ENCODE results near the gene GFY. TPM values are rescaled to one million over a fixed set of nuclear protein-coding genes. Genes with fewer than 3 reads are reported as not detected.
"Not testable (repeated sequence)": the region's sequence is repeated elsewhere in the genome, so short reads cannot be mapped to it uniquely, and the experiment has no call there.

Gene GFY
- total RNA-seq, 2 donors from 2014 or later = not detected

DNA sequence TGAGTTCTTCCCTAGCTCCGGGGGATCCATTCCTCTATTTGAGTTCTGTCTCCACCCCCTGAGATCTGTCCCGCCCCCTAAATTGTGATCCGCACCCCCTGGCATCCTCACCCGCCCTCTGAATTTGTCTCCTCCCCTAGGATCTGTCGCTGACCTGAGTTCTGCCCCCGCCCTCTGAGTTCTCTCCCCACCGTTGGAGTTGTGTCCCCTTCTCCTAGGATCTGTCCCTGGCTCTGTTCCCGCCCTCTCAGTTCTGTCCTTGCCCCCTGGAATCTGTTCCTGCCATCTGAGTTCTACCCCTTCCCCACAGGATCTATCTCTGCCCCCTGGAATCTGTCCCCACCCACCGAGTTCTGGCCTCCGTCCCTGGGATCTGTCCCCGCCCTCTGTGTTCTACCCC lies 17.2 kb downstream of the GFY start:
- H3K36me3 Mint-ChIP-seq (ENCODE audit: low read depth) = peaks cover 17% of the 10 kb centered on the region
- ATAC-seq (replicated peaks) = no peak
- peaks cover 21% of the 10 kb centered on the region for H3K4me1 Mint-ChIP-seq
- H3K4me3 Mint-ChIP-seq = peak overlapping the region; percentile 76
- no peak overlapping the region for H3K27ac Mint-ChIP-seq
- H3K9me3 Mint-ChIP-seq = no peaks in the 10 kb centered on the region
- H3K27me3 Mint-ChIP-seq = peaks cover 49% of the 10 kb centered on the region

GRCh38 chr19:49442771-49443365 lies 17.7 kb downstream of the GFY start:
- Mint-ChIP-seq H3K27me3 (peaks cover 44% of the 10 kb centered on the region), H3K4me1 (peaks cover 21% of the 10 kb centered on the region), H3K4me3 (peak overlapping the region; percentile 76), H3K36me3 (ENCODE audit: low read depth) (peaks cover 22% of the 10 kb centered on the region), H3K9me3 (no peaks in the 10 kb centered on the region), H3K27ac (no peak overlapping the region)
- ATAC-seq (replicated peaks) = peak; percentile 34

- Mint-ChIP-seq H3K9me3 (no peaks in the 10 kb centered on the region), H3K36me3 (ENCODE audit: low read depth) (peaks cover 28% of the 10 kb centered on the region), H3K4me3 (peak overlapping the region; percentile 76), H3K27ac (peak overlapping the region; percentile 63), H3K4me1 (peaks cover 25% of the 10 kb centered on the region), H3K27me3 (peaks cover 37% of the 10 kb centered on the region)
- ATAC-seq (replicated peaks) = peak; percentile 93
These were observed 18.3 kb downstream of the GFY start for GRCh38 chr19:49443366-49444099.

DNA sequence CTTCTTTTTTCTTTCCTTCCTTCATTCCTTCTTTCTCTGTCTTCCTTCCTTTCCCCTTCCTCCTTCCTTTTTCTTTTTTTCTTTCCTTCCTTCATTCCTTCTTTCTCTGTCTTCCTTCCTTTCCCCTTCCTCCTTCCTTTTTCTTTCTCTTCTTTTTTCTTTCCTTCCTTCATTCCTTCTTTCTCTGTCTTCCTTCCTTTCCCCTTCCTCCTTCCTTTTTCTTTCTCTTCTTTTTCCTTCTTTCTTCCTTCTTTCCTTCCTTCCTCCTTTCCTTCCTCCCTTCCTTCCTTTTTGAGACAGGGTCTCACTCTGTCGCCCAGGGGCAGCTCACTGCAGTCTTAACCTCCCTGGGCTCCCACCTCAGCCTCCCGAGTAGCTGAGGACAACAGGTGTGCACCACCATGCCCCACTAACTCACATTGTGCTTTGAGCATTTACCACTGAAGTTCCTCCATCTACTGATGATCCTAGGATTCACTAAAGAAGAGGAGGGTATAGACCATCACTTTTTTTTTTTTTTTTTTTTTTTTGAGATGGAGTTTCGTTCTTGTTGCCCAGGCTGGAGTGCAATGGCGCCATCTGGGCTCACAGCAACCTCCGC lies 19.0 kb downstream of the GFY start:
- H3K4me1 Mint-ChIP-seq = peaks cover 27% of the 10 kb centered on the region
- ATAC-seq (replicated peaks); H3K9me3 Mint-ChIP-seq: not testable (repeated sequence)
- H3K36me3 Mint-ChIP-seq (ENCODE audit: low read depth) = peaks cover 35% of the 10 kb centered on the region
- H3K4me3 Mint-ChIP-seq = peak overlapping the region; percentile 76
- H3K27me3 Mint-ChIP-seq = peaks cover 31% of the 10 kb centered on the region
- H3K27ac Mint-ChIP-seq = peak overlapping the region; percentile 63

DNA sequence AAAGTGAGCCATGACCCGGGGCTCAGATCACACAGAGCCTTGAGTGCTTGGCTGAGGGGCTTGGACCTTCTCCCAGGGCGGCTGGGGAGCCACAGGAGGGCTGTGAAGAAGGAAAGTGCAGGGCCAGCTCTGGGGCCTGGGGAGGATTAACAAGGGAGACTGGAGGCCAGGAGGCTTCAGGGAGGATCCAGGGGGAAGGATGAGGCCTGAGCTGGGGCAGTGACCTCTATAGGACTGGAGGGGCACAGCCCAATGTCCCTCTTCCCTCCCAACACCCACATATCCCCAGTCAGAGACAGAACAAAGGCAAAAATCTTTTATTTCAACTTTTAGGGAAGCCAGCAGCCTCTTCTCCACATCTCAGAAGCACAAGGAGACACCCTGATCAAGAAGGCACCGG lies 20.8 kb downstream of the GFY start:
- Mint-ChIP-seq H3K27me3 (peaks cover 14% of the 10 kb centered on the region), H3K4me3 (no peak overlapping the region), H3K4me1 (peaks cover 33% of the 10 kb centered on the region), H3K36me3 (ENCODE audit: low read depth) (peaks cover 53% of the 10 kb centered on the region), H3K27ac (no peak overlapping the region), H3K9me3 (no peaks in the 10 kb centered on the region)
- ATAC-seq (replicated peaks) = no peak

- no peaks in the 10 kb centered on the region for H3K9me3 Mint-ChIP-seq
- H3K4me3 Mint-ChIP-seq = no peak overlapping the region
- peaks cover 65% of the 10 kb centered on the region for H3K36me3 Mint-ChIP-seq (ENCODE audit: low read depth)
- no peak for ATAC-seq (replicated peaks)
- H3K4me1 Mint-ChIP-seq = peaks cover 20% of the 10 kb centered on the region
- no peak overlapping the region for H3K27ac Mint-ChIP-seq
- no peaks in the 10 kb centered on the region for H3K27me3 Mint-ChIP-seq
These were observed 22.6 kb downstream of the GFY start for GRCh38 chr19:49447485-49448431.

- Mint-ChIP-seq H3K4me1 (peaks cover 20% of the 10 kb centered on the region), H3K4me3 (no peak overlapping the region), H3K36me3 (ENCODE audit: low read depth) (peaks cover 71% of the 10 kb centered on the region), H3K27me3 (no peaks in the 10 kb centered on the region), H3K9me3 (no peaks in the 10 kb centered on the region), H3K27ac (no peak overlapping the region)
- ATAC-seq (replicated peaks) = no peak
These were observed 23.2 kb downstream of the GFY start for GRCh38 chr19:49448432-49448786.

DNA sequence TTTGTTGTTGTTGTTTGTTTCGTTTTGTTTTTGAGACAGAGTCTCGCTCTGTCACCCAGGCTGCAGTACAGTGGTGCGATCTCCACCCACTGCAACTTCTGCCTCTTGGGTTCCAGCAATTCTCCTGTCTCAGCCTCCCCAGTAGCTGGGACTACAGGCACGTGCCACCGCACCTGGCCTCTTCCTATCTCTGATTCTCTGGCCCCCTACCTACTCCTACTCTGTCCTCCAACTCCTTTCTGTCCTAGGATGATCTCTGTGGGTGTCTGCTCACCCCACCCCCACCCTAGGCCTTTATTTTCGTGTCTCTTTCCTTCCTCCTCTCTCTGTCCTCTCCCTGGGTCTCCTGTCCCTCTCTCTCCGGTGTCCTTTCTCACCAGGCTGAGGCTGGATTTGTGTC lies 25.2 kb downstream of the GFY start:
- H3K27me3 Mint-ChIP-seq = no peaks in the 10 kb centered on the region
- peak overlapping the region; percentile 99 for H3K4me3 Mint-ChIP-seq
- peak overlapping the region; percentile 98 for H3K27ac Mint-ChIP-seq
- ATAC-seq (replicated peaks) = no peak
- H3K9me3 Mint-ChIP-seq = no peaks in the 10 kb centered on the region
- peaks cover 15% of the 10 kb centered on the region for H3K4me1 Mint-ChIP-seq
- peaks cover 79% of the 10 kb centered on the region for H3K36me3 Mint-ChIP-seq (ENCODE audit: low read depth)

DNA sequence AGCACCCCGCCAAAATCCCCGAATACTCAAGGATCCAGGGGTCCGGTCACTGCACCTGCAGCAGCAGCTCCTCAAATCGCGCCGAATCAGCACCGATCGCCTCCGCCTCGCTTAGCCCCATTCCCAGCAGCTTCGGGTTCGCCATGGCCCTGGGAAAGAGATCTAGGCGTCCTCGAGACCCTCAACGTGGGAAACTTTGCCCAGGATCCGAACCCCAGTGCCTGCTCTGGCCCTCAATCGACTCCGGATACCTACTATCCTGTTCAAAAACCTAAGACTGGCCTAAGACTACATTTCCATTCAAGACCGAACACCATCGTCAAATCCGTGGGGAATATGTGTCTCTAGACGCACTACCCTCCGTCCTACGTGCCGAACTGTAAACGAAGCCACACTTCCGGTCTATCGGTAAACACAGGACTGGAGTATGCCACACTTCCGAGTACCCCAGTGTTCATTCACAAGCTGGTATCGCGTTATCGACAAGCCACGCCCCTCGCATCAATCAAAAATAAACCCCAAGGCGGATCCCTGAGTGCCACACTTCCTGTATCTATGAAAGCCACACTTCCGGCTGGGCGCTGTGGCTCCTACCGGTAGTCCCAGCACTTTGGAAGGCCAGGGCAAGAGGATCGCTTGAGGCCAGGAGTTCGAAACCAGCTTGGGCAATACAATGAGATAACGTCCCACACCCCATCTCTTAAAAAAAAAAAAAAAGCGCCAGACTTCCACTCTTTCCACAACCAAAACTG lies 26.4 kb downstream of the GFY start, which contains the start of gene PIH1D1:
PIH1D1 (minus strand) TSS at position 385 of the 752 bp plus-strand sequence; CDS start at position 145, 240 bp downstream.
- H3K4me1 Mint-ChIP-seq = peaks cover 15% of the 10 kb centered on the region

DNA sequence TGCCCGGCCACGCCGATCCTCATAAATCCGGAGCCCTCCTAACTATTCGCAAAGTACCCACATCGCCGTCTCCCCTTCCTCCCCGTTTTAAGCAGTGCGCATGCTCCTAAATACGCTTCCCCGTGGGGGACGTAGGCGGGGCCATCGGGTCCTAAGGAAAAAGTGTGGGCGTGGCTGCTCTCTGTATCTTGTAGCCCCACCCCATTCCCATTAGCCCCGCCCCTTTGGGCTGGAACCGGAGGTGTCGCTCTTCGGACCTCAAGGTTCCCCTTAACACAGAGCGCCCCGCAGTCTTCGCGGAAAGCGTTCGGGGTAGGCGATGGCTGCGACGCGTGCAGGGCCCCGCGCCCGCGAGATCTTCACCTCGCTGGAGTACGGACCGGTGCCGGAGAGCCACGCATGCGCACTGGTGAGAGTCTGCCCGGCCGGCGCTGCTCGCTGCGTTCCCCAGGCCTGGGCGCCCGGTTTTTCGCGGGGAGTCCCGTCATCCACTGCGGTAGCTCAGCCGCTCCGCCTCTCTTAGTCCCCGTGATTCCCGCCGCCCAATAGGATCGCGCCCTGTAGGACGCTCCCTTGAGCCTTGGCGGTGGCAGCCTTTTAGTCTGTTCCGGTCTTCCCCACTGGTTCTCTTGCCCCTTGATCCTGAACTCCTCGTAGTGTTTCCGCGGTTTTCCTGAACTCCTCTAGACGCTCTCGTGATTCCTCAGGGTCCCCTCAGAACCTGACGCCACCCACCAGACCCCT lies 28.0 kb downstream of the GFY start, which contains the start of gene ALDH16A1:
ALDH16A1 (plus strand) TSS at position 213 of the 744 bp plus-strand sequence; CDS start at position 320, 107 bp downstream.
- Mint-ChIP-seq H3K4me1 (peaks cover 15% of the 10 kb centered on the region), H3K9me3 (no peaks in the 10 kb centered on the region), H3K4me3 (peak within 1 kb of the TSS; percentile 99), H3K27ac (peak within 1 kb of the TSS; percentile 99), H3K36me3 (ENCODE audit: low read depth) (peaks cover 54% of the 10 kb centered on the region), H3K27me3 (no peaks in the 10 kb centered on the region)
- ATAC-seq (replicated peaks) = peak; percentile 93

More for the DNA sequence above, 26.4 kb downstream of the GFY start, which contains the start of gene PIH1D1:
- ATAC-seq (replicated peaks) = peak; percentile 75
- peak within 1 kb of the TSS; percentile 99 for H3K27ac Mint-ChIP-seq
- H3K9me3 Mint-ChIP-seq = no peaks in the 10 kb centered on the region
- peaks cover 70% of the 10 kb centered on the region for H3K36me3 Mint-ChIP-seq (ENCODE audit: low read depth)
- H3K4me3 Mint-ChIP-seq = peak within 1 kb of the TSS; percentile 99
- no peaks in the 10 kb centered on the region for H3K27me3 Mint-ChIP-seq

DNA sequence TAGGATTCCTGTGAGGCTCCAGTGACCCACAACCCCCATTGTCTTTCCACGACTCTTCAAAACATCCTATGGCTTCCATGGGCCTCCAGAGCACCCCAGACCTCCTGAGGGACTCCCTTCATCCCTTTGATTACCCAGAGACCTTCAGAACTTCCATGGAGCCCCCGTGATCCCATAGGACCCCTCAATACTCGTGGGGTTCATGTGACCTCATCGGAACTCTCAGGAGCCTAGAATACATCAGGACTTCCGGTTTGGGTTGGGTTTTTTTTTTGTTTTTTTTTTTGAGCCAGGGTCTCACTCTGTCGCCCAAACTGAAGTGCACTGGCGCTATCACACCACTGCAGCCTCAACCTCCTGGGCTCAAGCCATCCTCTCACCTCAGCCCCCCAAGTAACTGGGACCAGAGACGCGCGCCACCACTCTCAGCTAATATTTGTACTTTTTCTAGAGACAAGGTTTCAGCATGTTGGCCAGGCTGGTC lies 28.6 kb downstream of the GFY start:
- Mint-ChIP-seq H3K27ac (peak overlapping the region; percentile 99), H3K27me3 (no peaks in the 10 kb centered on the region), H3K9me3 (no peaks in the 10 kb centered on the region), H3K4me1 (peaks cover 10% of the 10 kb centered on the region), H3K36me3 (ENCODE audit: low read depth) (peaks cover 48% of the 10 kb centered on the region), H3K4me3 (peak overlapping the region; percentile 99)
- no peak for ATAC-seq (replicated peaks)

GRCh38 chr19:49455773-49456172 lies 30.6 kb downstream of the GFY start:
- H3K27me3 Mint-ChIP-seq = no peaks in the 10 kb centered on the region

GRCh38 chr19:49456326-49456725 lies 31.1 kb downstream of the GFY start:
- no peak overlapping the region for H3K4me3 Mint-ChIP-seq
- H3K27ac Mint-ChIP-seq = peak overlapping the region; percentile 63
- H3K4me1 Mint-ChIP-seq = no peaks in the 10 kb centered on the region
- H3K27me3 Mint-ChIP-seq = no peaks in the 10 kb centered on the region
- no peaks in the 10 kb centered on the region for H3K9me3 Mint-ChIP-seq
- ATAC-seq (replicated peaks) = no peak
- H3K36me3 Mint-ChIP-seq (ENCODE audit: low read depth) = peaks cover 23% of the 10 kb centered on the region

More at GRCh38 chr19:49455773-49456172, 30.6 kb downstream of the GFY start:
- no peak for ATAC-seq (replicated peaks)
- peak overlapping the region; percentile 63 for H3K27ac Mint-ChIP-seq
- H3K36me3 Mint-ChIP-seq (ENCODE audit: low read depth) = peaks cover 28% of the 10 kb centered on the region
- H3K4me1 Mint-ChIP-seq = peaks cover under 1% of the 10 kb centered on the region
- H3K9me3 Mint-ChIP-seq = no peaks in the 10 kb centered on the region
- no peak overlapping the region for H3K4me3 Mint-ChIP-seq
